ENCODE measurements around the gene HS6ST1. TPM values are rescaled to one million over a fixed set of nuclear protein-coding genes. Genes with fewer than 3 reads are reported as not detected.

The HS6ST1 gene
- total RNA-seq, 1 experiment from 2014 or later: 33.7 TPM

DNA sequence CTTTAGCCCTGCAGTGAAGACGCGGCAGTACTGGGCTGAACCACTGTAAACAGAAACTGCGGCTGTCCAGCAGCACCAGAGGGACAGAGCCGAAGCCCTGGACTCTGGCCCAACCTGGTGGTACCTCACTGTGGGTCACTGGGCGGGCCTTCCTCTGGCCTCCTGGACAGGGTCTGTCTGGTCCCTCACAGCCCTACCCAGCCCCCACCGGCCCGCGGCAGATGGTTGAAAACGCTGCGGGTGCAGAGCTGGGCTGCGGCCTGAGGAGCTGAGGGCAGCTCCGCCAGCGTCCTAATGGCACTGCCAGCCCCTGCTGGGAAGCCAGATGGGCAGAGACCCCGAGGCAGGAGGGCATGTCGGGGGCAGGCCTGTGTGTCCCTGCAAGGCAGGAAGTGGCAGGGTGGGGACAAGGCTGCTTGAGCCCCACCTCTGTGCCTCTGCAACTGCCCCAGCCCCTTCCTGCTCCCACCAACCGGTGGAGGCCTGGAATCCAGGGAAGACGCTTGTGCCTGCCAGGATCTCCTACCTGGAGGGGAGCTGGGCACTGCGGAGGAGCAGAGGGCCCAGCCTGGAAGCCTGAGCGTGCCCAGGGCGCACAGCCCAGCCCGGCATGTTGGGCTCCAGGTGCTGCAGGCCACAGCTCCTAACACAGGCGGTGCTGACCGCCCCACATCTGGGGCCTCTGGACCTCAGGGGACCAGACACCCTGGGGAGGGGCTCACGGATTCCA, 36.3 kb downstream of the HS6ST1 start:
- DNase-seq (ENCODE audit: low spot score): no peak

- DNase-seq (ENCODE audit: low spot score): no peak
Observed at GRCh38 chr2:128281852-128282245, 36.8 kb downstream of the HS6ST1 start.

- no peak for DNase-seq (ENCODE audit: low spot score)
Observed at GRCh38 chr2:128280901-128281321, 37.8 kb downstream of the HS6ST1 start.

GRCh38 chr2:128280158-128280871, 38.4 kb downstream of the HS6ST1 start:
- DNase-seq (ENCODE audit: low spot score): no peak

DNA sequence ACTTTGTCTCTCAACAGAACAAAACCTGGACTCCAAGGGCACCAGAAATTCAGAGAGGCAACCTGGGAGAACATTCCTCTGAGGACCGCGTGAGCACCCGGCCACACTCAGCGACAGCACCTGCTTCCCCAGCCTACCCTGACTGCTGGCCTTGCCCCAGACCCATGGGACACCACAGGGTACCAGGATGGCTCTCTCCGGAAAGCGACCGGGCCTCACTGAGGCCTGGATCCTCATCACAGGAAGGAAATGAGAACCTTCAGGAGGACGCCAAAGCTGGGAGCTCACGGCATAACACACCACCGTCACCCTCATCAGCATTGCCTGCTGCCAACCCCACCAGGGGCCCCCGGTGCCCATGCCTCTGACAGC, 38.9 kb downstream of the HS6ST1 start:
- no peak for DNase-seq (ENCODE audit: low spot score)

DNA sequence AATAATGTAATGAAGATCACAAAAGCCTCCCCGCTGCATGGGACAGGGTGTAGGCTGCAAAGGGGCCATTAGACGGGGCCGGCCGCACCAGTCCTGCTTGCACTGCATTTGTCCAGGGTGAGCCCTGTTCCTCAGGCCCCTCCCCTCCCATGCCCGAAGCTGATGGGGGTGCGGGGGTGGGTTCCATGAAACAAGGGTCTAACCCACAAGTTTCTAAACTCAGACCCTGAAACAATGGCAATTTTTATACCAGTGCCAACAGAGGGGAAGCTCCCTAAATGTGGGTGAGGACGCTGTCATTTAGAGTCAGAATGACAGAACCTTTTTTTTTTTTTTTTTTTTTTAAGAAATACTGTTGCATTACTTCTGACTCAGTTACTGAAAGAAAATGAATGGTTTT, 39.7 kb downstream of the HS6ST1 start:
- DNase-seq (ENCODE audit: low spot score): no peak

- DNase-seq (ENCODE audit: low spot score): no peak
Observed at GRCh38 chr2:128277961-128278681, 40.5 kb downstream of the HS6ST1 start.

GRCh38 chr2:128276878-128277675, 41.6 kb downstream of the HS6ST1 start:
- DNase-seq (ENCODE audit: low spot score): no peak

DNA sequence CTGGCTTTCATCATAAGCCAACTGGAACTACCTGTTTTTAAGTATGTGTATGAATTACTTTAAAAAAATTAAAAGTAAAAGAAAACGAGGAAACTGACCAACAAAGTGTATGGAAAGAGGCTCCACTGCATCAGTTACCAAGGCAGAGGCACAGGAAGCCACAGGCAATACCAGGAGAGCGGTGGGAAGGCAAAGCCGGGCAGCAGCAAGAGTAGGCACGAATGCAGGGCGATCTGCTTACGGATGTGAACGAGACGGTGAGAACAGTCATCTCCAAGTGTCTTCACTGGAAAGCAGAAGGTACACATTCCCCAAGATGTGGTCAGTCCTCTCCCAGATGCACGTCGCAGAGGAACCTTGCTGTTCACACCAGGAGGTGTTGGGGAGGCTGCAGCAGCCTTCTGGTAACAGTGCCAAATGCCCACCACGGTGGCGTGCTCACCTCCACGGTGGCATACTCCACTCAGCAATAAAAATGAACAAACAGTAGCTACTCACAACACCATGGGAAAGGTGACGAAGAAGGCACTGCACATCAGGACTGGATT, 43.1 kb downstream of the HS6ST1 start:
- DNase-seq (ENCODE audit: low spot score): no peak

DNA sequence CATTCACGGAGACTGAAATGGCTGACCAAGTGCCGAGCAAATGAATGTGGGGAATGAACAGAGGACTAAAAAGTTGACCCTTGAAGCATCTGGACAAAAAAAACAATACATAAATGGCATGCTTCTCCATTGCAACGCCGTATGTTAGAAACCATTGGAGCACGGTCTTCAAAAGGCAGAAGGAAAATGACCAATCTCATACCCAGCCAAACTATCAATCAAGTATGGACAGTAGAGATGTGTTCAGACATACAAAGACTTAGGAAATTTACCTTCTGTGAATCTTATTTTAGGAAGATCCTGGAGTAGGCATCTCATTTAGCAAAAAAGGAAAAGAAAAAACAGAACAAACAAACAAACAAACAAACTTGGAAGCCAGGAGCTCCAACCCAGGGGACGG, 44.5 kb downstream of the HS6ST1 start:
- no peak for DNase-seq (ENCODE audit: low spot score)

GRCh38 chr2:128273469-128274081, 45.1 kb downstream of the HS6ST1 start:
- no peak for DNase-seq (ENCODE audit: low spot score)

DNA sequence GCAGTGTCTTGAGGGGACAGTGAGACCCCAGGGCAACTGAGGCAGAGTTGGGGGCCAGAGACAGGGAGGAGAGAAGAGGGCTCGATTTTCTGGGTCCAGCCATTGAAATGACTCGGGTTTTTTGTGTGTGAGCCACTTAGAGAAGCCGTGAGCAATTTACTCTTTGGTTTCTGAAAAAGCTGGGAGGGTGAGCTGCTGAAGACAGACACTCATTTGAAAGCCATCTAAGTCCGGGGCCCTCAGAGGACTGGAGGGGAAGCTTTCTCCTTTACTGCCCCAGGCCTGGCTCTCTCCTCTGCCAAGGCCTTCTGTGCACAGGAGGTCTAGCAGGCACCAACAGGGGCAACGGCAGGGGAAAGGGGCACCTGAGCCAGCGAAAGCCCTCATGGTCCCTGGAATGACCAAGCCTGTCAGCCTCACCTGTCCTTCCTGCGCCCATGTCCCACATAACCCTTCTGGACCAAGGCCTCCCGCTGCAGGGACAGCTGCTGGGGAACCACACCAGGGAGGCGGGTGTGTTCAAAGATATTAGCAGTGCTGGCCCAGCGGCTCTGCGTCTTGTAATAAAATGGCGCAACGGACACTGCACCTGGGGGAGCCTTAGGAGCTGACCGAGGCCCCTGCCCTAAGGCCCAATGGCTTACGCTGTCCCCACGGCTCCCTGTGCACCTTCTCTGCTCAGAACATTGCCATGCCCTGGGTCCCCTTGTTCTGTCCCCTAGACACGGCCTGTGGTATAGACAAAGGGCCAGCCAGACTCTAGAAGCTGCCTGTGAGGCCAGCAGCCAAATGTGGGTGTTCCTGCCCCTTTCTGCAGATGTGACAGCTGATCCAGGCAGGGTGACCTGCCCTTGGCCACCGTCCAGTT, 45.8 kb downstream of the HS6ST1 start:
- no peak for DNase-seq (ENCODE audit: low spot score)

- no peak for DNase-seq (ENCODE audit: low spot score)
Observed at GRCh38 chr2:128271911-128272600, 46.6 kb downstream of the HS6ST1 start.

GRCh38 chr2:128271597-128271910, 47.1 kb downstream of the HS6ST1 start:
- DNase-seq (ENCODE audit: low spot score): no peak

DNA sequence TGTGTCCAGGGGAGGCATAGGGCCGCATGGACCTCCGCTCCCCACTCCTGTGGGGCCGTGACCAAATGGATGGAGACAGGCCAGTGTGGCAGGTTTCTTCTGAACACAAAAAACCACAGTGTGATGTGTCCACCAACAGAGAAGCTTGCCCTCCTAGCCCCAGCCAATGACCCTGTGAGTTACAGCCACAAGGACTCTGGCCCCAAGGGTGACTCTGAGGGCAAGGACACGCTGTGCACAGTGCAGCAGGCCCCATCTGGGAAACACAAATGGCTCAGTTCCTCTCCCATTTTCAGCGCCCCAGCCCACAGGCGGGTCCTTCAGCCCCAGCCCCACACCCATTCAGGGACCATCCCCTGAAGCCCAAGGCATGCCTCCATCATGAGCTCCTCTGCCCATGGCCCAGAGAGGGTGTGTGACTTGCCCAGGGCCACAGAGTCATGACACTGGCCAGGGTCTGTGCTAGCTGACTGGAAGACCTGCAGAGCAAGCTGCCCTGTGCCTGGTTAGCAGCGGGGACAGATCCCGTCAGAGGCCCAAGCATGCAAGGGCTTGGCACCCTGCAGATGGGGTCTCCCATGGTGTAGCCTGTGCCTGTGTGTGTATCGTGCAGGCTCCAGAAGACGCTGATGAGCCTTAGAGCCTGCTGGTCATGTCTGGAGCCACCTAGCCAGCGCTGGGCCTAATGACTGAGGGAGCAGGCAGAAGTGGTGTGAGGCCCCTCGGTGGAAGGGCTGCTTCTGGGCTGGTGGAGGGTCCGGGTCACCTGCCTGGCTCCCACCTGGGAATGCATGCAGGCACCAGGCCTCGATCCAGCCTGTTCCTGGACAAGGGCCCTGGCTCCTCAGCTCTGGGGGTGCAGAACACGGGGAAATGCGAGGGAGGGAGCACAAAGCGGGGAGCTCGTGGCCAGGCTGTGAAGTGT, 47.7 kb downstream of the HS6ST1 start:
- no peak for DNase-seq (ENCODE audit: low spot score)

GRCh38 chr2:128269990-128270671, 48.5 kb downstream of the HS6ST1 start:
- no peak for DNase-seq (ENCODE audit: low spot score)

DNA sequence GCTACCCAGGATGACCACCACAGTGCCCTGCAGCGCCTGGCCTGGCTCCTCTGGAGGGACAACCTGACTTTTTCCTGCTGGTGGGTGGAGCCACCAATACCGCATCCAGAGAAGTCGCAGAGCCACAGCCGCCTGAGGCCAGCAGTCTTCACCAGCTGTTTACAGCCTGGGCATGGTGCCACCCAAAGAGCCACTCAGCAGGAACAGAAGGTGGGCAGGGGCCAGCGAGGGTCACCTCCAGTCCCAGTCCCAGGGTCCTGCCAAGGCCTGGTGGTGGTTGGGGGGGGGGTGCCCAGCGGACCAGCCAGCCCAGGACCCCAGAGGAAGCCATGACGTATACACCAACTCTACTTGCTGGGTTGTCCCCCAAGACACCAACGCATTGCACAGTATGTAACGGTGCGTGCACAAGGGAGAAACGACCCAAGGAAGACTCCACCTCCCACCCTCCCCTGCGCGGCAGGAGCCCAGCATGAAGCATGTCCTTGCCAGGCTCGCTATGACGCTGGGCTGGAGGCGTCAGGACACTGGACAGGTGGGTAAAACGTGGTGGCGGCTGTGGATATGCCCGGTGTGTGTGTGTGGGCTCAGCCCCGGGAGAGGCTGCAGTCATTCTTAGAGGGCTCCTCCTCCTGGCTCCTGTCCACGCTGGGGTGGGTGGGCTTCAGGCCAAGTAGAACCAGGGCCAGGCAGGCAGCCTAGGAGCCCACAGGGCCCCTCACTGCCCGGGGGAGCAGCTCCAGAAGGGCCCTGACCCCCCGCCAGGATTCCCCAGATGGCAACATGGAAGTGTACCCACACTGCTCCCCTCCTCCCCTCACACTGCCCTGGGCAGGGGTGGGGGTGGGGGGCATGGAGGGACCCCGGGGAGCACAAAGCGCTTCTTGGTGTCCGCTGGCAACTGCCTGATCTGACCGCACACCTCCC, 49.3 kb downstream of the HS6ST1 start:
- no peak for DNase-seq (ENCODE audit: low spot score)

All from A172 (cell line).